ENCODE data around the gene ARHGAP22.

ARHGAP22 gene

GRCh38 chr10:48606530-48607355, 1.9 kb upstream of the ARHGAP22 start:
- peak; percentile 100 for DNase-seq

DNA sequence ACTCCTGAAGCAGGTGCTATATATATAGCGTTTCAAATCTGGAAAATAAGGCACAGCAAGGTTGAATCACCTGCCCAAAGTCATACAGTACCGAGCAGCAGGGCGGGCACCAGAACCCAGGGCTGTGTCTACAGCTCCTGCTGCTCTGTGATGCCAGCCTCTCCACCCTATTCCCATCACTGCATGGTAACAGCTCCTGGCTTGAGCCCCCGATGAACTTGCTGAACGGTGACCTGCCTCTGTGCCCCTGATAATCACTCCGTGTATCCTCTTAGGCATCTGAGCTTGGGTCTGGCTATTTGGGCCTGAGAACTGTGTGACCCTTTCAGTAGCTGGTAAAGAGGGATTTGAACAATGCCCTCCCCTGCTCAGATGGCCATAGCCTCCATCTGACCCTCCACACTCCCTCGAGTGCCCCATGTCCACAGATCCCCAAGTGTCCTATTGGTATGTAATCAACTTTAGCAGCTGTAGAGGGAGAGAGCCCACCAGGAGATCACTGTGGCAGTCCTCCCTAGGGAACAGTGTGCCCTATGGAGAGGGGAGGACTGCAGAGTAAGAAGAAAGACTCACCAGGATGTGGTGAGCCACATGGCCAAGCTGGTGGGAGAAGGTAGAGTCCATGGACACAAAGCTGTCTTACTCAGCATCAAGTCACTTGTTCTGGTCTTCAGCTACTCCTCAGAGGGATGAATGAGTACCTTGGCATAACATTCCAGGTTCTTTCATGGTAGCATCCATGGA, 1.1 kb upstream of the ARHGAP22 start:
- DNase-seq = peak; percentile 78

DNA sequence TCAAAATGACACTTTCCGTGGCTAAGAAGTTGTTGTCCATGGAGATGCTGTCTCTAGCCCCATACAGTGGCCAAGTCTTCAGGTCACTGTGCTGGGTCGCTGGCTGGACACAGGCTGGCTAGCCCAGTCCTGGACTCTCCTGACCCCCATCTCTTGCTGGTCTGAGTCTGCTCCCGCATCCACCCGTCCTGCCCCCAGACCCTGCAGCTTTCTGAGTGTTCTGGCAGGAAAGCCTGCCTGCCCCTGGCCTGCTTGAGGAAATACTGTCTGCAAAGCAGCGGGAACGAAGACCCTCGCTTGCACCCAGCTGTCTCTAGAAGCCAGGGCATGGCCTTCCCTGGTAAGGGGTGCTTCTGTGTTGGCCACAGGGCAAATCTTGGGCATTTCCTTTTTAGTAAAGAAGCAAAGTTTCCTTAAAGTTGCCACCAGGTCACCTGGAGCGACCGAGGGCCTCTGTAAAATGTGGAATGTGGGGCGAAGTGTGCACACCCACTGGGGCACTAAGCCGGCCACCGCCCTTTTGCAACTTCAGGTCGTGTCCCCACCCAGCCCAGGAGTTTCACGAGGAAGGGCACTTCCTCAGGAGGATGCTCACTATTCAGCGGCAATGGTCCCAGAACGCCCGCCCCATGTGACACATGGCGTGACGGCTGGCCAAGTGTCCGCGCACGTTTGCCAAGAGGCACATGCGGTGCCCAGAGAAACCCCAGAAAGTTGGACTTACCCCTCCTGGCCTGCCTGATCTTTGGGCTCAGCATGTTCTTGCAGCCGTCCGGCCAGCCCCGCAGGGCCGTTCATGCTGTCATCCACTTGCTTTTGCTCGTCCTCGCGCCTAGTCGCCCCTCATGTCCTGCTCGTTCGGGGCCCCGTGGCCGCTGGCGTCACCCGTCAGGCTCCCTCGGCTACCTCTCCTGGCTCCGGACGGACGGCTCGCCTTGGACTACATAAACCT, 558 bp downstream of the ARHGAP22 start:
- DNase-seq = no peak

- DNase-seq = no peak
Observed at GRCh38 chr10:48603421-48604038, 1.3 kb downstream of the ARHGAP22 start.

GRCh38 chr10:48602401-48603135, 2.3 kb downstream of the ARHGAP22 start:
- DNase-seq = peak; percentile 43

DNA sequence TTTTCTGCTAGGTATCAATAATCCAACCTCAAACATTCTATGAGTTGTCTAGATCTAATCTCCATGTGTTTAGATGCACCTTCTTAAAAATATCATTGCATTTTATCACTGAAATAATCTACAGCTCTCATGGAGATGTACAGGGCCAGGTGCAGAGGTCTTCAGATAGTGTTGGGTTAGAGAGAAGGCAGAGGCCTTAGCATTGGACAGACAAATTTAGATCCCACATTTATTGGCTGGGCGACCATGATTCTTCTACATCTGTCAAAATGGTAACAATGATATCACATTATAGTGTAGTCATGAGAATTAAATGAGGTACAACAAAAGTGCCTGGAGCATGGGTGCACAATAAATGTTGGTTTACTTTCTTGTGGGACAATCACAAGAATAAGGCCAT, 3.1 kb downstream of the ARHGAP22 start:
- DNase-seq = no peak

- DNase-seq = no peak
Observed at GRCh38 chr10:48600645-48601505, 4.0 kb downstream of the ARHGAP22 start.

- no peak for DNase-seq
Observed at GRCh38 chr10:48599830-48600134, 5.1 kb downstream of the ARHGAP22 start.

- DNase-seq = no peak
Observed at GRCh38 chr10:48598936-48599829, 5.7 kb downstream of the ARHGAP22 start.

GRCh38 chr10:48598243-48598935, 6.5 kb downstream of the ARHGAP22 start:
- no peak for DNase-seq

DNA sequence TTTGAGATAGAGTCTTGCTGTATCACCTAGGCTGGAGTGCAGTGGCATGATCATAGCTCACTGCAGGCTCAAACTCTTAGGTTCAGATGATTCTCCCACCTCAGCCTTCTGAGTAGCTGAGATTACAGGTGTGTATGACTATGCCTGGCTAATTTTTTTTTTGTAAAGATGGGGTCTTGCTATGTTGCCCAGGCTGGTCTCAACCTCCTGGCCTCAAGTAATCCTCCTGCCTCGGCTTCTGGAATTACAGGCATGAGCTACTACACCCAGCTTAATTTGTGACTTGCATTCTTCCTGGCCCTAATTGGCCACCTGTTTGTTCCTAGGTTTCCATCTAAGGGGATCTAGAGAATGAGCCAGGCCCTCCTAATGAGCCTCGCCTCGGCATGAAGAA, 9.3 kb downstream of the ARHGAP22 start:
- DNase-seq = no peak

DNA sequence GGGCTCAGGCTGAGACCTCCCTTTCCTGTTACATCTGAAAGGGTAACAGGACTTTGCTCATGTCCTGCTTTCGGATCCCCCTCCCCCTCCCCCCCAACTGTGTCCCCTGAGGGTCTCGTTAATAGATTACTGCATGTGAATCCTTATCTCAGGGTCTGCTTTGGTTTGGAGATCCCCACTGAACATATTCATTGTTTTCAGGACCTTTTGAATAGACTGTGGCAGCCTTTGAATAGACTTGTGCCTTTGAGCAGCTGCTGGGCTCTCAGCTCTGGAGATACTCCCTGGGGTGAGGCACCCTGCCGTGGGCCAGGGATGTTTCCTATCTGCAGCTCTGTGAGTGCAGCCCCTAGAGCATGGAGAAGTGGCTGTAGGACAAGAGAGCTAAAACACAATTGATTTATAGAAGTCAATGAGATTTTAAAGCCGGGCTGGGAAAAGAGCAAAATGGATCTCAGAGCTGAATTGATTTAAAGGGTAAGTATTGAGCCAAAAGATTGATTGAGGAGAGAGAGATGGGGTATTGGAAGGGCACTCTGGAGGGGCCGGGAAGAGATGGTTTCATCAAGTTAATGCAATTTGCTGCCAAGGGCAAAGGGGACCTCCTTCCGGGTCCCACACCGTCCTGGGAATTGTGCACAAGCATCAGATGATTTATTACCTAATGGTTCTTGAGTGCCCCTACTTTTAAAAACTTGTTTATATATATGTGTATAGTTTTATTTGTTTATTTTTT, 9.9 kb downstream of the ARHGAP22 start:
- no peak for DNase-seq

DNA sequence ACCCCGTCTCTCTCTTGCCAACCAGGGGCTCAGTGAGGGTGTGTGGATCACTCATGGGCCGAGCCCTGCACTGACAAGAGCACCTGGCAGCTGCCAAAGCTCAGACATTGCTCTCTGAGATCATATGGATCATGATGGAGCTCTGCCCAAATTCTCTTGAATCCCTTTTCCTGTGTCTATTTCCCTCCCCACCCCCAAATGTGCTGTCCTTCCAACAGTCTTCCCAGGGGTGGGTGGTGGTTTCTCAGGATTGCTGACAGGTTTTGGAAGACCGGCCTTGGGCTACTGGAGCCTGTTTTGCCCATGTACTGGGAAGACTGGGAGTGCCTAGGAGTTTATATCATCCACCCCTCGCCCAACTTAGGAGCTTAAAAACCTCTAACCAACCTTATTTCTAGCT, 10.5 kb downstream of the ARHGAP22 start:
- no peak for DNase-seq

- DNase-seq = no peak
Observed at GRCh38 chr10:48592346-48592745, 12.5 kb downstream of the ARHGAP22 start.

DNA sequence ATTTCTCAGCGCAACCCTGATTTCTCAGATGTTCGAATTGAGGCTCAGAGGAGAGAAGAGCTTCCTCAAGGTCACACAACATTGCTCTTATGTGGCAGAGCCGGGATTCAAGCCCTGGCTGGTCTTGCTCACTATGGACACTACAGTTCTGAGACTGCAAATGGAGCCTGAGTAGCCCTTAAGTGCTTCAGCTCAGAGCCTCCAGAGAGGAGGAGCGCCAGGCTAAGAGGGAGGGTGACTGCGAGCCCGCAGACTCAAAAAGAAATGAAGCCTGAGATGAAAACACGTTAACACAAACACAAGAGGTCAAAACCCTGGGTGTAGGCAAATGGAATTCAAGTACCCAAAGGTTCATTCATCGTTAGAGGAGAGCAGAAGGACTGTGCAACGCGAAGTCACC, 13.9 kb downstream of the ARHGAP22 start:
- no peak for DNase-seq

DNA sequence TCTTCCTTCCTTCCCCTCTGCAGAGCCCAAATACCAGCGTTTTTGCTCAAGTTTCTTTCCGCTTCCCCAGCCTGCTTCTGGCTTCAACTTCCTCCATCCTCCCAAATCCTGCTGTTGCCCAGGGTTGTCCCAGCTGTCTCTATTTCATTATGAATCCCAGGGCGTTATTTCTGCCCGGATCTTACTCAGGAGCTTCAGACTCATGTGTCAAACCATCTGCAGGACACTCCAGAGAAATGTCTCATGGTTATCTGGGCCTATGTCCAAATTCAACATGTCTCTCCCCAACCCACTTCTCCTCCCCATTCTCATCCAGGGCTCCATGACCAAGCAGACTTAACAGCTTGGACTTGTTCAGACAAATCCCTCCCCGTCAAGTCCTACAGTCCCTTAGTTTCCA, 15.6 kb downstream of the ARHGAP22 start:
- DNase-seq = peak; percentile 92

GRCh38 chr10:48587819-48588218, 17.1 kb downstream of the ARHGAP22 start:
- DNase-seq = no peak

DNA sequence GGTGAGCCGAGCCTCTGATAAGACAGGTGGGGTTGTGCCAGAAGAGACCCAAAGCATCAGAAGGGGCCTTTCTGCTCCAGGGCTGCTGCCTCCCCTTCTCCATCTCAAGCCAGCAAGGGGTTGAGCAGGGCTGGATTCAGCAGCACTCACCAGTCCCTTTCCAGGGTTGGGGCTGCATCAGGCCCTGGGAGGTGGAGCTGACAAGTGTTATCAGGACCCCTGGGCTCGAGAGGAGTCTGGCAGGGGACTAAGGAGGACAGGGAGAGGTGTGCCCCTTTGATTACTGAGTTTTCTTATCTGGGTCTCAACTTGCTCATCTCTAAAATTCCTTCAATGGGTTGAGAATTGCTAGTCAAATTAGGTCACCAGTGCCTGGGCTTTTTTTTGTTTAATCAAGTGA, 17.8 kb downstream of the ARHGAP22 start:
- DNase-seq = no peak

DNA sequence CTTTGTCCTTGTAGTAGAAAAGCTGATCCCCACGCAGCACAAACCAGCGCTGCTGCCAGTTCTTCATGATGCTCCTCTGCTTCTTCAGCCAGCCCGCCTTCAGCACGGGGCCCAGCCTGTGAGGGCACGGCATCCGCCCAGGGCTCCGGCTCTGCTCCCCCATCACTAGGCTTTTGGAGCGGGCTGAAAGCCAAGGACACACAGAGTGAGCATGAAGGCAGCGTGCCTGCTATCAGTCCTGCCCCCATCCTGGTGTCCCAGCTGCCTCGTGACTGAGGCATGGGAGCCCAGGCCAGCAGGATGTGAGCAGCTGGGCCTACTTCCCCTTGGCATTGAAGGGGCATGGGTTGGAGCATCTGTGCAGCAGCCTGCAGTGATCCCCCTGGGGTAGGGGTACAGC, 21.9 kb downstream of the ARHGAP22 start:
- no peak for DNase-seq
